ENCODE data around the gene ANKRD16.
"Not testable (repeated sequence)": the region's sequence is repeated elsewhere in the genome, so short reads cannot be mapped to it uniquely, and the experiment has no call there.

Gene ANKRD16

GRCh38 chr10:5889624-5890451 is at the start of gene ANKRD16, which contains the start of gene FBH1:
ANKRD16 (minus strand) TSS chr10:5889893; CDS start chr10:5889354, 539 bp downstream.
FBH1 (plus strand) TSS chr10:5890243; CDS start chr10:5890346, 103 bp downstream.
- DNase-seq (ENCODE audit: low read depth), result peak; percentile 99

- no peak for DNase-seq (ENCODE audit: low read depth)
Measured at GRCh38 chr10:5938291-5938690, 48.6 kb upstream of the ANKRD16 start.

GRCh38 chr10:5937016-5937415 is 47.3 kb upstream of the ANKRD16 start:
- no peak for DNase-seq (ENCODE audit: low read depth)

- DNase-seq (ENCODE audit: low read depth), result no peak
Measured at GRCh38 chr10:5935628-5936027, 45.9 kb upstream of the ANKRD16 start.

GRCh38 chr10:5933909-5934546 is 44.3 kb upstream of the ANKRD16 start:
- DNase-seq (ENCODE audit: low read depth), result no peak

- DNase-seq (ENCODE audit: low read depth), result no peak
Measured at GRCh38 chr10:5932345-5932744, 42.7 kb upstream of the ANKRD16 start.

- no peak for DNase-seq (ENCODE audit: low read depth)
Measured at GRCh38 chr10:5930272-5930671, 40.6 kb upstream of the ANKRD16 start.

GRCh38 chr10:5929442-5929841 is 39.7 kb upstream of the ANKRD16 start:
- DNase-seq (ENCODE audit: low read depth), result no peak

- peak; percentile 20 for DNase-seq (ENCODE audit: low read depth)
Measured at GRCh38 chr10:5927306-5927705, 37.6 kb upstream of the ANKRD16 start.

- no peak for DNase-seq (ENCODE audit: low read depth)
Measured at GRCh38 chr10:5924889-5925288, 35.2 kb upstream of the ANKRD16 start.

GRCh38 chr10:5921746-5922145 is 32.1 kb upstream of the ANKRD16 start:
- DNase-seq (ENCODE audit: low read depth), result no peak

- no peak for DNase-seq (ENCODE audit: low read depth)
Measured at GRCh38 chr10:5919568-5919967, 29.9 kb upstream of the ANKRD16 start.

GRCh38 chr10:5918763-5919162 is 29.1 kb upstream of the ANKRD16 start:
- no peak for DNase-seq (ENCODE audit: low read depth)

- DNase-seq (ENCODE audit: low read depth), result no peak
Measured at GRCh38 chr10:5917305-5917704, 27.6 kb upstream of the ANKRD16 start.

GRCh38 chr10:5915451-5915850 is 25.8 kb upstream of the ANKRD16 start:
- DNase-seq (ENCODE audit: low read depth), result no peak

- no peak for DNase-seq (ENCODE audit: low read depth)
Measured at GRCh38 chr10:5913736-5914135, 24.0 kb upstream of the ANKRD16 start.

- no peak for DNase-seq (ENCODE audit: low read depth)
Measured at GRCh38 chr10:5911670-5912069, 22.0 kb upstream of the ANKRD16 start.

- no peak for DNase-seq (ENCODE audit: low read depth)
Measured at GRCh38 chr10:5910323-5911100, 20.8 kb upstream of the ANKRD16 start.

- DNase-seq (ENCODE audit: low read depth), result not testable (repeated sequence)
Measured at GRCh38 chr10:5908676-5909075, 19.0 kb upstream of the ANKRD16 start.

- DNase-seq (ENCODE audit: low read depth), result no peak
Measured at GRCh38 chr10:5906651-5907050, 17.0 kb upstream of the ANKRD16 start.

GRCh38 chr10:5905854-5906507 is 16.3 kb upstream of the ANKRD16 start:
- DNase-seq (ENCODE audit: low read depth), result no peak

- no peak for DNase-seq (ENCODE audit: low read depth)
Measured at GRCh38 chr10:5904227-5904626, 14.5 kb upstream of the ANKRD16 start.

All from ELR (cell line).